Measurements from ENCODE around the gene KCTD17.
"Not testable (repeated sequence)": the region's sequence is repeated elsewhere in the genome, so short reads cannot be mapped to it uniquely, and the experiment has no call there.

The KCTD17 gene

DNA sequence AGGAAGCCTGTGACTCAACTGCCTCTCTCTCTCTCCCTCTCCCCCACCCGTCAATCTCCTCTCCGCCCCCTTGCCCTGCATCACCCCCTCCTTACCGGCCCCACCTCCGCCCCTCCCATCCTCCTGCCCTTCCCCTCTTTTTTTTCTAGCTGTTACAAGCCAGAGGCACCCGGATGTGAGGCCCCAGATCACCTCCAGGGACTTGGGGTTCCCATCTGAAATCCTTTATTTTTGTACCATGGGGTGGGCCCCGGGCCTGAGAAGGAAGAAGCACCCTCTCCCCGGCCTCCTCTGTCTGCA is 10.8 kb downstream of the KCTD17 start:
- H2AFZ ChIP-seq (ENCODE audit: low read depth, low read length): no peak overlapping the region
- no peaks in the 10 kb centered on the region for H3K4me1 ChIP-seq (ENCODE audit: insufficient read depth, low read length)
- no peaks in the 10 kb centered on the region for H3K27me3 ChIP-seq (ENCODE audit: insufficient read depth, low read length)
- peaks cover 28% of the 10 kb centered on the region for H3K36me3 ChIP-seq (ENCODE audit: insufficient read depth, low read length)
- no peaks in the 10 kb centered on the region for H3K9me3 ChIP-seq (ENCODE audit: low read length)
- no peak overlapping the region for H3K4me3 ChIP-seq (ENCODE audit: low read length)

DNA sequence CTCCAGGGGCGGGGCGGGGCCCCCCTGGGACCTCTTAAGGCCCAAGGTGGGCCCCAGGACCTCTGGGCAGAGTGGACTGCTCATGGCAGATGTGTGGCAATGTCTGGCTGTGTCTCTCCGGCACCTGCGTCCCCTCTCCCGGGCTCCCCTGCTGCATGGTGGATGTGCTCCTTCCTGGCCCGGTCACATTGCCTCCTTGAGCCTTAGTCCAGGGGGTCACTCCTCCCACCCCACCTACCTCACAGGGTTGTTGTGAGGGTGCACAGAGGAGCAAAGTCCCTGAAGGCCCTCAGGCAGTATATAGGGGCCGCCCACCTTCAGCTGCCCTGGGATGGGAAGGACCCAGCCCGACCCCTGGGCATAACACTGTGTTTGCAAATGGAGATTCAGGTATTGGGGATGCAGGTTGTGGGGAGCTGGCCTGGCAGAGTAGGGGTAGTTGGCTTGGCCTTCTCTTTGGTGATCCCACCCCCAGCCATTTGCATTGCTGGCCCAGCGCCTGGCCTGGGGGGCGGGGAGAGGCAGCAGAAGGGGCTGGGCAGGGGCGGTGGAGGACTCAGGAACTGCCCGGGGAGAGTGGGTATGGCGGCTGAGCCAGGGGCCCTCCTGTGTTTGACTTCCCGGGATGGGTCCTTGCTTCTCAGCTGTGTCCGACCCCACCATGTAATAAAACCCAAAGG is 11.3 kb downstream of the KCTD17 start:
- H2AFZ ChIP-seq (ENCODE audit: low read depth, low read length): no peak overlapping the region
- no peaks in the 10 kb centered on the region for H3K9me3 ChIP-seq (ENCODE audit: low read length)
- H3K27me3 ChIP-seq (ENCODE audit: insufficient read depth, low read length): no peaks in the 10 kb centered on the region
- H3K4me1 ChIP-seq (ENCODE audit: insufficient read depth, low read length): no peaks in the 10 kb centered on the region
- no peak overlapping the region for H3K4me3 ChIP-seq (ENCODE audit: low read length)
- peaks cover 23% of the 10 kb centered on the region for H3K36me3 ChIP-seq (ENCODE audit: insufficient read depth, low read length)

DNA sequence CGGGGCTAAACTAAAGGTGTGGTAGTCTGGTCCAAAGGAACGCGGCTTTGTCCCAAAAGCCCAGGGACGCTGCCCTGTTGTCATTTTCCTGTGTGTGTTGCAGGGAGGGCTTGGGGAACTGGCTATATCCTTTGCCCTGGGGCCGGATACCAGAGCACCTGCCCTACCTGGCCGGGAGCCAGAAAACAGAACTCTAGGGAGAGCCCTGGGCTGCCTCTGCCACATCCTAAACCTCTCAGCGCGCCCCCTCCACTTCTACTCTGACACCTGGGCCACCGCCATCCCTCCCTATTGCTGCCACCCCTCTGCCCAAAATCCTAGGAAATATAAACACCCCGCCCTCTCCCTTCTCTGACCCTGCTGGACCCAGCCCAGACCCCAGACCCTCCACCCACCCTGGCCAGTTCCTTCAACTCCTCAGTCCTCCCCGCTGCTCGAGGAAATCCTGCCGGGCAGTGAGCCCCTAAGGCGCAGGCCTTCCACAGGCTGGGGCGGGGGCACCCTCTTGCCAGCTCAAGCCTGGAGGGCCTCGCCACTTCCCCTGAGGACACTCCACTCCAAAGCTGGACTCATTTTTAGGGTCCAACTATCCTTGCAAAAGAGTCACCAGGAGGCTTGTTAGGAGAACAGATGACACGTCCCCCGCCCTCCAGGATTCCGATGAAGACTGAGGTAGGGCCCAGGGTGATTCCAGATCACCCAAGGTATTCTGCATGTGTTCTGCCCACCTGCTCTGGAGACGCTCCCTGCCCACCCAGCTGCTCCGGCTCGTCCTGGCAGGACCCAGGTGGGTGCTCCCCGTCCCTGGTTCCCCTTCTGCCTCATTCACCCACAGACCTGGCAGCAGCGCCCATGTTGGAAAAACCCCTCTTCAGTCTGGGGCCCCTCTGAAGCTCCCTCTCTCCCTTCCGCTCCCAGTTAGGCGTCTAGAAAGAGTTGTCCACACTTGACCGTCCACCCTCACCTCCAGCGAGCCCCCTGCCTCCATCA is 12.2 kb downstream of the KCTD17 start:
- no peaks in the 10 kb centered on the region for H3K4me1 ChIP-seq (ENCODE audit: insufficient read depth, low read length)
- H3K4me3 ChIP-seq (ENCODE audit: low read length): no peak overlapping the region
- H3K27me3 ChIP-seq (ENCODE audit: insufficient read depth, low read length): peaks cover 4% of the 10 kb centered on the region
- H3K9me3 ChIP-seq (ENCODE audit: low read length): no peaks in the 10 kb centered on the region
- no peak overlapping the region for H2AFZ ChIP-seq (ENCODE audit: low read depth, low read length)
- peaks cover 14% of the 10 kb centered on the region for H3K36me3 ChIP-seq (ENCODE audit: insufficient read depth, low read length)

DNA sequence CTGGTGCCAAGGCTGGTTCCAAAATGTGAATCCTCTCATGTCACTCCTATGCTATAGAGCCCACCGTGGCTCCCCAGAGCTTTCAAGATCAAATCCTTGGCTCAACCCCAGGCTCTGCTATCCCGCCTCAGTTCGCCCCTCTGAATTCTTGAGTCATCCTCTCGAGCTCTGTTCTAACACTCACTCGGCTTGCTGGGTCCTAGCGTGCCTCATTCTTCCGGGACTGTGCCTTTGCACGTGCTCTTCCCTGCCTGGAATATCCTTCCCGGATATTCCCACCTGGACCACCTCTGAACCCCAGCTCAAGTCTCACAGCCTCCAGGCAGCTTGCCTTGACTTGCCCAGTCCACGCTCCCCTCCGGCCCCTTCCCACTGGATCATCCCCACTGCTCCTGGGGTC is 13.0 kb downstream of the KCTD17 start:
- Histone ChIP-seq H3K4me1 (ENCODE audit: insufficient read depth, low read length) (no peaks in the 10 kb centered on the region), H2AFZ (ENCODE audit: low read depth, low read length) (no peak overlapping the region), H3K36me3 (ENCODE audit: insufficient read depth, low read length) (peaks cover 7% of the 10 kb centered on the region), H3K9me3 (ENCODE audit: low read length) (no peaks in the 10 kb centered on the region), H3K27me3 (ENCODE audit: insufficient read depth, low read length) (peaks cover 11% of the 10 kb centered on the region), H3K4me3 (ENCODE audit: low read length) (no peak overlapping the region)

DNA sequence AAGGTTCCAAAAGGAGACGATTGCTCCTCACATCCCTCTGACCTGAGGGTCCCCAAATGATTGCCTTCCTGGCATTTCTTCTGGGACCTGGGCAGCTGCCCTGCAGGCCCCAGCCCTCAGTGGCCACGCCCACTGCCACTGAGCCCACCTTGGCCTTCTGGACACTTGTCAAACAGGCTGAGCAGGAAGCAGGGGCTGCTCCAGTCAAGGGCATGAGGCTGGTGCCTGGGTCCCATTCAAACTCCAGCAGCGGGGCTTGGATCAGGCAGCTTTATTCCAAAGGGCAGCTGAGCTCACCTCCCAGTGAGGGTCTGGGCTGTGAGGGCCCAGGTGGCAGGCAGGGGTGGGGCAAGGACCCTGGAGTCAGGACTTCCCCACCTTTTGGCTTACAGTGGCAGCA is 13.6 kb downstream of the KCTD17 start:
- H2AFZ ChIP-seq (ENCODE audit: low read depth, low read length): no peak overlapping the region
- peaks cover 15% of the 10 kb centered on the region for H3K27me3 ChIP-seq (ENCODE audit: insufficient read depth, low read length)
- peaks cover 7% of the 10 kb centered on the region for H3K36me3 ChIP-seq (ENCODE audit: insufficient read depth, low read length)
- no peaks in the 10 kb centered on the region for H3K9me3 ChIP-seq (ENCODE audit: low read length)
- H3K4me3 ChIP-seq (ENCODE audit: low read length): no peak overlapping the region
- no peaks in the 10 kb centered on the region for H3K4me1 ChIP-seq (ENCODE audit: insufficient read depth, low read length)

DNA sequence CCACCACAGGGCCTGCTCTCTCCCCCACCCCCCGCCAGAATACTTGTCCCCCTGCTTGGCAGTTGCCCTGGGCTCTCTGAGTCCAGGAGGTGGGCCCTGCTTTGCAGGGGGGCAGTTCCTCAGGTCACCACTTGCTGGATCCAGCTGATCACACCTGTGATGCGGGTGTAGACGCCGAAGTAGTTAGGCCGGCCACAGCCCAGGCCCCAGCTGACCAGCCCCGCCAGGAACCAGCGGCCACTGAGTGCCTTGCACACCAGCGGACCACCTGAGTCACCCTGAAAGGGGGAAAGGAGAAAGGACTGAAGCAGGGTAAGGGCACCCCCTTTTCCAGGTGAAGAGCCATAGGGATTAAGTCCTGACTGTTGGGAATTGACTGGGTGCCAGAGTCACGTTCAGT is 14.4 kb downstream of the KCTD17 start:
- peaks cover 5% of the 10 kb centered on the region for H3K36me3 ChIP-seq (ENCODE audit: insufficient read depth, low read length)
- H2AFZ ChIP-seq (ENCODE audit: low read depth, low read length): no peak overlapping the region
- no peaks in the 10 kb centered on the region for H3K4me1 ChIP-seq (ENCODE audit: insufficient read depth, low read length)
- no peak overlapping the region for H3K4me3 ChIP-seq (ENCODE audit: low read length)
- peaks cover 17% of the 10 kb centered on the region for H3K27me3 ChIP-seq (ENCODE audit: insufficient read depth, low read length)
- no peaks in the 10 kb centered on the region for H3K9me3 ChIP-seq (ENCODE audit: low read length)

DNA sequence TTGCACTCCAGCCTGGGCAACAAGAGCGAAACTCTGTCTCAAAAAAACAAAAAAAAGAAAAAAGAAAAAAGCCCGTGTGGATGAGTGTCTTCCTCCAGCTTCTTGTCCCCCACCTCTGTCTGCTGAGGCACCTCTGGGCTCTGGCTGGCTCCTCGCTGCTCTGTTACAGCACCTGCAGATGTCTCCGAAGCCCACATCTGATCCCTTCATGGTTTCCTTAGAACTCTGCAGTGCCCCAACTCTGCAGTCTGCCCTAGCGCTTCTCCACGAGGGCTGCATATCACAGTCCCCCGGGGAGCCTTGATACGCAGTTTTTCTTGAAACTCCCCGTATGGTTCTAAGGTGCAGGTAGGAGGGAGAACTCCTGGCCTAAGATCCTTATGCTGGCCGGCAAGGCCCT is 15.9 kb downstream of the KCTD17 start:
- H3K4me1 ChIP-seq (ENCODE audit: insufficient read depth, low read length): no peaks in the 10 kb centered on the region
- H3K9me3 ChIP-seq (ENCODE audit: low read length): no peaks in the 10 kb centered on the region
- no peaks in the 10 kb centered on the region for H3K36me3 ChIP-seq (ENCODE audit: insufficient read depth, low read length)
- no peak overlapping the region for H2AFZ ChIP-seq (ENCODE audit: low read depth, low read length)
- no peak overlapping the region for H3K4me3 ChIP-seq (ENCODE audit: low read length)
- H3K27me3 ChIP-seq (ENCODE audit: insufficient read depth, low read length): peaks cover 17% of the 10 kb centered on the region

DNA sequence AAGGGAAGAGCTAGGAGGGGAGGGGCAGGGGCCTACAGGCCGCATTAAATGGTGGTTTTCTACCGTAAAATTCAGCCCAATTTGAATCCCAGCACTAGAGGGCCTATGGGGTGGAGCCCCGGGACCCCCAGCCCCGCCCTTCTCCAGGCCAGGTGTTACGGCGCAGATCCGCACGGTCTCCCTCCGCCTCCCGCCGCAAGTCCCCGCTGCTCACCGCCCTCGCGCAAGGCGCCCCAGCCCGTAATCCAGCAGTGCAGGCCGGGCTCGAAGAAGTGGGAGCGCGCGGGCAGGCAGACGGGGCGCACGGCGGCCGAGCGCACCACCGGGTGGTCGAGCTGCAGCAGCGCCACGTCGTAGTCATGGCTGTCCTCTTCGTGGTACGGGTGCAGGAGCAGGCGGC is 17.3 kb downstream of the KCTD17 start:
- H3K36me3 ChIP-seq (ENCODE audit: insufficient read depth, low read length): no peaks in the 10 kb centered on the region
- H3K9me3 ChIP-seq (ENCODE audit: low read length): no peaks in the 10 kb centered on the region
- H3K4me3 ChIP-seq (ENCODE audit: low read length): no peak overlapping the region
- H3K4me1 ChIP-seq (ENCODE audit: insufficient read depth, low read length): no peaks in the 10 kb centered on the region
- H3K27me3 ChIP-seq (ENCODE audit: insufficient read depth, low read length): peaks cover 17% of the 10 kb centered on the region
- no peak overlapping the region for H2AFZ ChIP-seq (ENCODE audit: low read depth, low read length)

DNA sequence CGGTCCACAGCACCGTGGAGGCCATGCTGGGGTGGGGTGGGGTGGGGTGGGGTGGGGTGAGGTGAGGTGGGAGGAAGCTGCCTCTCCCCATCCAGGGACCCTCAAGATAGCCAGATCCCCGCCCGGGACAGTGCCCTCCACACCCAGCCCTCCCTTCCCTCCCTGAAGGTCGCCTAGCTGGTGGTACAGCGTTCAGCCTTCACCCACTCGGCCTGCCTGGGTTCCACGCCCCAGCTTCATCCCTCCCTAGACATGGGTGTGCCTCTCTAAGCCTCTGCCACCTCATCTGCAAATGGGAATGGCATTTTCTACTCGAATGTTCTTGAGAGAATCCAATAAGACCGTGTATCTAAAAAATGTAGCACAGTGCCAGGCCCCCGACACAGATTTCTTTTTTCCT is 17.8 kb downstream of the KCTD17 start:
- Histone ChIP-seq H3K27me3 (ENCODE audit: insufficient read depth, low read length) (peaks cover 17% of the 10 kb centered on the region), H3K4me3 (ENCODE audit: low read length) (no peak overlapping the region), H2AFZ (ENCODE audit: low read depth, low read length) (no peak overlapping the region), H3K4me1 (ENCODE audit: insufficient read depth, low read length) (no peaks in the 10 kb centered on the region), H3K36me3 (ENCODE audit: insufficient read depth, low read length) (no peaks in the 10 kb centered on the region), H3K9me3 (ENCODE audit: low read length) (no peaks in the 10 kb centered on the region)

DNA sequence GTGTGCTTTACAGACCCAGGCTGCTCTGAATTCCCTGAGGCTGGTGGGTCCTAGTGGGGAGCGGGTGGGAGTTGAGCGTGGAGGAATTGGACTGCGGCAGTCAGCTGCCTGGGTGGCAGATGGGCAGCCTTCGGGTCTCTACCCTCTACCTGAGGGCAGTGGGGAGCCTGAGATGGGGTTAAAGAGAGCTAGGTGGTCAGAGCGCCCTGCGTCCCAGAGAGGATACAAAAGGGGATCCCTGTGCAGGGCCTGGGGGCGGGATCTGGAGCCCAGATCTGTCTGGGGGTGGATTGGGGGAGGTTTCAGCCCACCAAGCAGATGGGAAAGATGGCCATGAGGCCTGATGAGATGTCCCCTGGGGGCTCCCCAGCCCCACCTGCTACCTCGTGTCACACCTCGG is 18.2 kb downstream of the KCTD17 start:
- H3K4me3 ChIP-seq (ENCODE audit: low read length): no peak overlapping the region
- H3K4me1 ChIP-seq (ENCODE audit: insufficient read depth, low read length): no peaks in the 10 kb centered on the region
- peaks cover 17% of the 10 kb centered on the region for H3K27me3 ChIP-seq (ENCODE audit: insufficient read depth, low read length)
- no peak overlapping the region for H2AFZ ChIP-seq (ENCODE audit: low read depth, low read length)
- H3K36me3 ChIP-seq (ENCODE audit: insufficient read depth, low read length): no peaks in the 10 kb centered on the region
- H3K9me3 ChIP-seq (ENCODE audit: low read length): no peaks in the 10 kb centered on the region

DNA sequence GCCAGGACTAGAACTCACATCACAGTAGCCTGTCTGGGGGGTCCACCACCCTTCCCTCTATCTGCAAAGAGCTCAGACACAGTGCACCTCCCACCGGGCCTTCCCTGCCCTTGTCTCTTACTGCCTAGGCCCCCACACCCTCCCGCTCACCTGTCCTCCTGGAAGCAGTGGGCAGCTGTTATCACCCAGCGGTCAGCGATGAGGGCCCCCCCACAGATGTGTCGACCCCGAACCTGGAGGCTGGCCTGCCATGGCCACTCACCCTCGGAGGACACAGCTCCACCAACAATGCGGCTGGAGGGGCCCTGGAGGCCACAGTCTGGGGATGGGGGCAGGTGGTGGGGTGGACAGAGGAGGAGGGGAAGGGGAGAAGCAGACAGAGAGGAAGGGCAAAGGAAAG is 18.8 kb downstream of the KCTD17 start:
- Histone ChIP-seq H3K27me3 (ENCODE audit: insufficient read depth, low read length) (peaks cover 17% of the 10 kb centered on the region), H3K4me1 (ENCODE audit: insufficient read depth, low read length) (no peaks in the 10 kb centered on the region), H2AFZ (ENCODE audit: low read depth, low read length) (no peak overlapping the region), H3K4me3 (ENCODE audit: low read length) (no peak overlapping the region), H3K36me3 (ENCODE audit: insufficient read depth, low read length) (no peaks in the 10 kb centered on the region), H3K9me3 (ENCODE audit: low read length) (no peaks in the 10 kb centered on the region)

DNA sequence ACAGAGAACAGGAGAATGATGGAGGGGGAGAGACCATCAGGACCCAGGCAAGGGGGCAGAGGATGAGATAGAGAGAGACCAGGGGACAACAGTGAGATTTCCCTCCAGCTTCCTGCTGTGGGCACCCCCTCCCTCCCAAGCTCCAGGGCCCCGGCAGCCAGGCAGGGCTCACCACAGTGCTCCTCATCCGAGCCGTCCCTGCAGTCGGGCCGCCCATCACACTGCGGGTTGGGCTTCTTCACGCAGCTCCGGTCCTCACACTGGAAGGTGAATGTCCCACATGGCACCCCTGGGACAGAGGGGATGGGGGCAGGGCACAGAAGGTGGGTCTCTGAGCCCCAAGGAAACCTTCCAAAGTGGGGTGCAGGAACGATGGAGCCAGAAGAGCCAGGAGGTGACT is 19.2 kb downstream of the KCTD17 start:
- Histone ChIP-seq H3K9me3 (ENCODE audit: low read length) (no peaks in the 10 kb centered on the region), H3K27me3 (ENCODE audit: insufficient read depth, low read length) (peaks cover 17% of the 10 kb centered on the region), H3K4me3 (ENCODE audit: low read length) (no peak overlapping the region), H3K36me3 (ENCODE audit: insufficient read depth, low read length) (no peaks in the 10 kb centered on the region), H2AFZ (ENCODE audit: low read depth, low read length) (no peak overlapping the region), H3K4me1 (ENCODE audit: insufficient read depth, low read length) (no peaks in the 10 kb centered on the region)

DNA sequence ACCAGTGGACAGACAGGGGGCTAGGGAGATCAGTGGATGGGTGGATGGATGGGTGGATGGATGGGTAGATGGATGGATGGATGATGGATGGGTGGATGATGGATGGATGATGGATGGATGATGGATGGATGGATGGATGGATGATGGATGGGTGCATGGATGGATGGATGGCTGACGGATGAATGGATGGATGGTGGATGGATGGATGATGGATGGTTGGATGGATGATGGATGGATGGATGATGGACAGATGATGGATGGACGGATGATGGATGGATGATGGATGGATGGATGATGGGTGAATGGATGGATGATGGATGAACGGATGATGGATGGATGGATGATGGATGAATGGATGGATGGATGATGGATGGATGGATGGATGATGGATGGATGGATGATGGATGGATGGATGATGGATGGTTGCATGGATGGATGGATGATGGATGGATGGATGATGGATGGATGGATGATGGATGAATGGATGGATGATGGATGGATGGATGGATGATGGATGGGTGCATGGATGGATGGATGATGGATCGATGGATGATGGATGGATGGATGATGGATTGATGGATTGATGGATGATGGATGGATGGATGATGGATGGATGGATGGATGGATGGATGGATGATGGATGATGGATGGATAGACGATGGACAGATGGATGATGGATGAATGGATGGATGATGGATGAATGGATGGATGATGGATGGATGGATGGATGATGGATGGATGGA is 20.5 kb downstream of the KCTD17 start:
- H3K36me3 ChIP-seq (ENCODE audit: insufficient read depth, low read length); H3K4me3 ChIP-seq (ENCODE audit: low read length); H2AFZ ChIP-seq (ENCODE audit: low read depth, low read length); H3K4me1 ChIP-seq (ENCODE audit: insufficient read depth, low read length); H3K9me3 ChIP-seq (ENCODE audit: low read length): not testable (repeated sequence)
- peaks cover 24% of the 10 kb centered on the region for H3K27me3 ChIP-seq (ENCODE audit: insufficient read depth, low read length)
